ENCODE measurements around the gene CPE. TPM values are rescaled to one million over a fixed set of nuclear protein-coding genes. Genes with fewer than 3 reads are reported as not detected.

Gene CPE
- total RNA-seq, 2 experiments from 2014 or later, result not detected

GRCh38 chr4:165404696-165405095 is 25.9 kb downstream of the CPE start:
- POLR2A ChIA-PET, result no interaction called here
- intact Hi-C loops (cut with DNase I, micrococcal nuclease), result no loop called here
- Mint-ChIP-seq H3K4me3 (no peak overlapping the region), H3K4me1 (no peaks in the 10 kb centered on the region), H3K27ac (no peak overlapping the region), H3K27me3 (peaks cover 6% of the 10 kb centered on the region), H3K9me3 (ENCODE audit: low read depth) (no peaks in the 10 kb centered on the region), H3K36me3 (ENCODE audit: low read depth) (no peaks in the 10 kb centered on the region)
- ATAC-seq (no peak), DNase-seq (no peak)
- CTCF ChIA-PET, result no interaction called here

- Mint-ChIP-seq H3K9me3 (ENCODE audit: low read depth) (no peaks in the 10 kb centered on the region), H3K36me3 (ENCODE audit: low read depth) (no peaks in the 10 kb centered on the region), H3K27ac (no peak overlapping the region), H3K27me3 (peaks cover 8% of the 10 kb centered on the region), H3K4me1 (no peaks in the 10 kb centered on the region), H3K4me3 (no peak overlapping the region)
- POLR2A ChIA-PET, result no interaction called here
- intact Hi-C loops (cut with DNase I, micrococcal nuclease), result no loop called here
- DNase-seq (no peak), ATAC-seq (no peak)
- CTCF ChIA-PET, result no interaction called here
Observed at GRCh38 chr4:165410214-165410613, 31.4 kb downstream of the CPE start.

GRCh38 chr4:165415910-165416309 is 37.1 kb downstream of the CPE start:
- ATAC-seq, result no peak
- intact Hi-C loops (cut with DNase I, micrococcal nuclease), result no loop called here
- Mint-ChIP-seq H3K4me3 (no peak overlapping the region), H3K9me3 (ENCODE audit: low read depth) (no peaks in the 10 kb centered on the region), H3K36me3 (ENCODE audit: low read depth) (no peaks in the 10 kb centered on the region), H3K27ac (no peak overlapping the region), H3K27me3 (peaks cover 5% of the 10 kb centered on the region), H3K4me1 (no peaks in the 10 kb centered on the region)
- ChIA-PET CTCF (interaction anchor here (0.9 to 1.5 kb wide), 3 partner anchors 15 to 285 kb away, joined by 3 to 5 read pairs (median 3); no protein-coding TSS in a partner anchor), POLR2A (no interaction called here)
- no peak for DNase-seq

GRCh38 chr4:165418073-165418472 is 39.3 kb downstream of the CPE start:
- no peak for DNase-seq
- Mint-ChIP-seq H3K4me3 (no peak overlapping the region), H3K4me1 (no peaks in the 10 kb centered on the region), H3K9me3 (ENCODE audit: low read depth) (no peaks in the 10 kb centered on the region), H3K27me3 (peaks cover 6% of the 10 kb centered on the region), H3K27ac (no peak overlapping the region), H3K36me3 (ENCODE audit: low read depth) (no peaks in the 10 kb centered on the region)
- intact Hi-C loops (cut with DNase I, micrococcal nuclease), result no loop called here
- POLR2A ChIA-PET, result no interaction called here
- ATAC-seq, result no peak
- CTCF ChIA-PET, result no interaction called here

GRCh38 chr4:165425629-165426028 is 46.8 kb downstream of the CPE start:
- ChIA-PET POLR2A (no interaction called here), CTCF (no interaction called here)
- no peaks in the 10 kb centered on the region for H3K9me3 Mint-ChIP-seq (ENCODE audit: low read depth)
- H3K27me3 Mint-ChIP-seq, result peaks cover 12% of the 10 kb centered on the region
- H3K36me3 Mint-ChIP-seq (ENCODE audit: low read depth), result no peaks in the 10 kb centered on the region
- intact Hi-C loops (cut with DNase I, micrococcal nuclease), result no loop called here
- no peak overlapping the region for H3K4me3 Mint-ChIP-seq
- ATAC-seq (no peak), DNase-seq (peak; percentile 6)
- no peaks in the 10 kb centered on the region for H3K4me1 Mint-ChIP-seq
- no peak overlapping the region for H3K27ac Mint-ChIP-seq

- DNase-seq, result no peak
- no peak overlapping the region for H3K27ac Mint-ChIP-seq
- CTCF ChIA-PET, result no interaction called here
- H3K4me3 Mint-ChIP-seq, result no peak overlapping the region
- POLR2A ChIA-PET, result no interaction called here
- no peak for ATAC-seq
- no peaks in the 10 kb centered on the region for H3K4me1 Mint-ChIP-seq
- peaks cover 10% of the 10 kb centered on the region for H3K27me3 Mint-ChIP-seq
- intact Hi-C loops (cut with DNase I, micrococcal nuclease), result no loop called here
- no peaks in the 10 kb centered on the region for H3K9me3 Mint-ChIP-seq (ENCODE audit: low read depth)
- H3K36me3 Mint-ChIP-seq (ENCODE audit: low read depth), result no peaks in the 10 kb centered on the region
Observed at GRCh38 chr4:165426331-165426730, 47.5 kb downstream of the CPE start.

GRCh38 chr4:165426823-165427222 is 48.0 kb downstream of the CPE start:
- ChIA-PET POLR2A (no interaction called here), CTCF (no interaction called here)
- intact Hi-C loops (cut with DNase I, micrococcal nuclease), result no loop called here
- H3K36me3 Mint-ChIP-seq (ENCODE audit: low read depth), result no peaks in the 10 kb centered on the region
- no peak overlapping the region for H3K27ac Mint-ChIP-seq
- no peak for DNase-seq
- no peaks in the 10 kb centered on the region for H3K4me1 Mint-ChIP-seq
- H3K4me3 Mint-ChIP-seq, result no peak overlapping the region
- peaks cover 9% of the 10 kb centered on the region for H3K27me3 Mint-ChIP-seq
- ATAC-seq, result no peak
- no peaks in the 10 kb centered on the region for H3K9me3 Mint-ChIP-seq (ENCODE audit: low read depth)

GRCh38 chr4:165428957-165429356 is 50.1 kb downstream of the CPE start:
- H3K4me3 Mint-ChIP-seq, result no peak overlapping the region
- no peak for ATAC-seq
- no peak overlapping the region for H3K27ac Mint-ChIP-seq
- H3K36me3 Mint-ChIP-seq (ENCODE audit: low read depth), result no peaks in the 10 kb centered on the region
- no peaks in the 10 kb centered on the region for H3K9me3 Mint-ChIP-seq (ENCODE audit: low read depth)
- ChIA-PET POLR2A (no interaction called here), CTCF (no interaction called here)
- peaks cover 14% of the 10 kb centered on the region for H3K27me3 Mint-ChIP-seq
- intact Hi-C loops (cut with DNase I, micrococcal nuclease), result no loop called here
- no peak for DNase-seq
- no peaks in the 10 kb centered on the region for H3K4me1 Mint-ChIP-seq

- H3K27me3 Mint-ChIP-seq, result peaks cover 8% of the 10 kb centered on the region
- no peak overlapping the region for H3K27ac Mint-ChIP-seq
- no peaks in the 10 kb centered on the region for H3K9me3 Mint-ChIP-seq (ENCODE audit: low read depth)
- POLR2A ChIA-PET, result no interaction called here
- CTCF ChIA-PET, result interaction anchor here (0.6 kb wide), 3 partner anchors 307 to 611 kb away, joined by 3 to 4 read pairs (median 3); no protein-coding TSS in a partner anchor
- ATAC-seq (no peak), DNase-seq (no peak)
- intact Hi-C loops (cut with DNase I, micrococcal nuclease), result no loop called here
- no peaks in the 10 kb centered on the region for H3K36me3 Mint-ChIP-seq (ENCODE audit: low read depth)
- H3K4me1 Mint-ChIP-seq, result no peaks in the 10 kb centered on the region
- no peak overlapping the region for H3K4me3 Mint-ChIP-seq
Observed at GRCh38 chr4:165433529-165433928, 54.7 kb downstream of the CPE start.

- Mint-ChIP-seq H3K27me3 (peaks cover 12% of the 10 kb centered on the region), H3K36me3 (ENCODE audit: low read depth) (no peaks in the 10 kb centered on the region), H3K27ac (no peak overlapping the region), H3K4me3 (no peak overlapping the region), H3K4me1 (no peaks in the 10 kb centered on the region), H3K9me3 (ENCODE audit: low read depth) (no peaks in the 10 kb centered on the region)
- ChIA-PET CTCF (no interaction called here), POLR2A (no interaction called here)
- intact Hi-C loops (cut with DNase I, micrococcal nuclease), result no loop called here
- ATAC-seq (no peak), DNase-seq (no peak)
Observed at GRCh38 chr4:165437691-165438090, 58.9 kb downstream of the CPE start.

GRCh38 chr4:165439344-165439743 is 60.5 kb downstream of the CPE start:
- H3K4me1 Mint-ChIP-seq, result peaks cover 4% of the 10 kb centered on the region
- no peaks in the 10 kb centered on the region for H3K36me3 Mint-ChIP-seq (ENCODE audit: low read depth)
- H3K4me3 Mint-ChIP-seq, result no peak overlapping the region
- no peaks in the 10 kb centered on the region for H3K9me3 Mint-ChIP-seq (ENCODE audit: low read depth)
- ChIA-PET CTCF (no interaction called here), POLR2A (no interaction called here)
- H3K27me3 Mint-ChIP-seq, result peaks cover 9% of the 10 kb centered on the region
- DNase-seq (no peak), ATAC-seq (no peak)
- intact Hi-C loops (cut with DNase I, micrococcal nuclease), result no loop called here
- no peak overlapping the region for H3K27ac Mint-ChIP-seq

GRCh38 chr4:165439981-165440380 is 61.2 kb downstream of the CPE start:
- ChIA-PET CTCF (no interaction called here), POLR2A (no interaction called here)
- intact Hi-C loops (cut with DNase I, micrococcal nuclease), result no loop called here
- Mint-ChIP-seq H3K27me3 (peaks cover 9% of the 10 kb centered on the region), H3K4me1 (peaks cover 4% of the 10 kb centered on the region), H3K27ac (no peak overlapping the region), H3K9me3 (ENCODE audit: low read depth) (no peaks in the 10 kb centered on the region), H3K4me3 (no peak overlapping the region), H3K36me3 (ENCODE audit: low read depth) (no peaks in the 10 kb centered on the region)
- ATAC-seq, result no peak
- no peak for DNase-seq

GRCh38 chr4:165440415-165441158 is 61.8 kb downstream of the CPE start:
- no peaks in the 10 kb centered on the region for H3K9me3 Mint-ChIP-seq (ENCODE audit: low read depth)
- ChIA-PET CTCF (no interaction called here), POLR2A (no interaction called here)
- H3K27me3 Mint-ChIP-seq, result peaks cover 9% of the 10 kb centered on the region
- DNase-seq, result no peak
- no peak overlapping the region for H3K27ac Mint-ChIP-seq
- peaks cover 4% of the 10 kb centered on the region for H3K4me1 Mint-ChIP-seq
- no peaks in the 10 kb centered on the region for H3K36me3 Mint-ChIP-seq (ENCODE audit: low read depth)
- H3K4me3 Mint-ChIP-seq, result no peak overlapping the region
- no peak for ATAC-seq
- intact Hi-C loops (cut with DNase I, micrococcal nuclease), result no loop called here
